ENCODE measurements around the gene NEGR1.
"Not testable (repeated sequence)": the region's sequence is repeated elsewhere in the genome, so short reads cannot be mapped to it uniquely, and the experiment has no call there.

Gene NEGR1

DNA sequence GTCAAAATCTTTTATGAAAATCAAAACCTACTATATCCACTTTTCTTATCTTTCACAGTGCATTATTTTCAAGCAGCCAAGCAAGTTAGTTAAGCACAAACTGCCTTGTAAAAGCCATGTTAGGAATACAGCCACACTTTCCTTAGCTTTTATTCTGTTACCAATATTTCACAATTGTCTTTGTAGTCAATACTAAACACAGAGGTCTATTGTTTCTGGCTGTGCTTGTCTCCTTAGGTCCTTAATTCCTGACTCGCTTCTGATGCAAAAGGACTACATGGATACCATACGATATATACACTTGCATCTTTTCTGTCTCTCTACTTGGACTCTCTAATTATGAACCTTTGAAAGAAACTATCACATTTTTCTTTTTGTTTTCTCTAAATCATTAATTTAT lies 331.8 kb downstream of the NEGR1 start:
- DNase-seq = peak in 1 of 58 donors; percentile 25

GRCh38 chr1:71949681-71950080 lies 332.7 kb downstream of the NEGR1 start:
- no peak for DNase-seq

GRCh38 chr1:71948561-71948960 lies 333.8 kb downstream of the NEGR1 start:
- peak in 2 of 58 donors; percentile 1 to 6 for DNase-seq

DNA sequence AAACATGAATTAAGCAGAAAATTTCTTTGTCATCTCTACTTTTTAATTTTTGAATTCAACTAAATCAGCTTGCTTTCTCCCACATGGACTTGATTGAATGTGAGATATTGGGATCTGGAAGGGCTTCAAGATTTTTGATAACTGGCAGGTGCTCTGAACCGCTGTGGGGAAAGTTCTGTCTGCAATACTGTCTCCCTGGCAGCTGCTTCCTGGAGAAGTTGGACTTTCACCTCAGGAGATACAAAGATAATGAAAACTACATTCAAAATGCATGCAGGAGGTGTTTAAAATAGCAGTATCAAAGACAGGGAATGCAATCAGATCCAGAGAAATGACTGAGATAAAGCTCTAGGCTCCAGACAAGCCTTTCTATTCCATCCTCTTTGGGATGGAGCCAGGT lies 338.3 kb downstream of the NEGR1 start:
- DNase-seq = no peak

DNA sequence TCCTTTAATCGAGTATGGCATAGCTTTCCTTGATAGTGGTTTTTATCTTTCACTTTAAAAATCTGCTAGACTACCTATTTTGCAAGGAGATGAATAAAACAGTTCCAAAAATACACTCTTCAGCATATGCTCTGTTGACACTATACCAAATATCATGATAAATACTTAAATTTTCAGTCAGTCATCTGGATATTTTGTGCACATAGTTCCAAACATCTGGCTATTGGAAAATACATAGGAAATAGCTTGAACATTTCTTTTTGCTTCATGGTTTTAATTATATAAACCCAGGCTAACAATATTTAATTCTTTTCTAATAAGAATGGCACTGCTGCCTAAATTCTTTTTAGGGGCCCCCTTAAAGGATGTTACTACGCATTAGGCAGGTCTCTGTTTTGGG lies 342.1 kb downstream of the NEGR1 start:
- DNase-seq = no peak

GRCh38 chr1:71930511-71930910 lies 351.8 kb downstream of the NEGR1 start:
- no peak for DNase-seq

GRCh38 chr1:71921935-71922559 lies 360.3 kb downstream of the NEGR1 start:
- no peak for DNase-seq

GRCh38 chr1:71921204-71921603 lies 361.1 kb downstream of the NEGR1 start:
- DNase-seq = no peak

DNA sequence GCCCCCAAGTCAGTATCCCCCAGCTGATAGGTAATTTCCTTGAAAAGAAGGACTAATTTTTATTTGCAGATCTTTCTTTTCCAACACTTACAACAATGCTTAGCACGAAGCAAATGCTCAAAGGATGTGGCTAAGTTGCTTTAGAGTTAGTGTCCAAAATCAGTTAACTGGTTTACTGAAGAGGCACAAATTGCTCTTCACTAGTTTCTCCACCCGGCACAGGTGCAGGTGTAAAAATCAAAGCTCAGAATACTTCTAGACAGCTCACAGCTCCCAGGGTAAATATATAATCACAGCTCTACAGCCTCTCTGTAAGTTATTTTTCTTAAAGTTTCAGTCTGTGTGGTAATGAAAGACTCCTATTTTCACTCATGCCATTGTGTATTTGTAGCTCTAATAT lies 361.8 kb downstream of the NEGR1 start:
- no peak for DNase-seq

- no peak for DNase-seq
Measured at GRCh38 chr1:71919811-71920509, 362.4 kb downstream of the NEGR1 start.

GRCh38 chr1:71918630-71919029 lies 363.7 kb downstream of the NEGR1 start:
- DNase-seq = no peak

DNA sequence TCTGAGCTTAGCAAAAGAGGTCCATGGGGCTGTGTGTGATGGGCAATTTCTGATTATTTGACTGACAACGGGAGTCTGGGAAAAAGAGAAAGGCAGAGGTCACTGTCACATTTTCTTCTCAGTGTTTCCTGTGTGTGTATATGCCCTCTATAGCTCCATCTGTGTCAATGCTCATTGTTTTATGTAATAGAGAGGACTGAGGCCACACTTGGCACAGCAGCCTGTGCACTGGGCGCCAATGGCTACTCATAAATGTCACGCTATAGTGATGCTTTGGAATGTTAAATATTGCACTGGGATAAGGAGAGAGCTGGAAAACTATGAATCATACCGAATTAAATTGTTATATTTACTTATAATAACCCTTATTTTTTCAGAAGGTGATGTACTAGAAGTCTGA lies 365.4 kb downstream of the NEGR1 start:
- no peak for DNase-seq

GRCh38 chr1:71914626-71915025 lies 367.7 kb downstream of the NEGR1 start:
- DNase-seq = no peak

DNA sequence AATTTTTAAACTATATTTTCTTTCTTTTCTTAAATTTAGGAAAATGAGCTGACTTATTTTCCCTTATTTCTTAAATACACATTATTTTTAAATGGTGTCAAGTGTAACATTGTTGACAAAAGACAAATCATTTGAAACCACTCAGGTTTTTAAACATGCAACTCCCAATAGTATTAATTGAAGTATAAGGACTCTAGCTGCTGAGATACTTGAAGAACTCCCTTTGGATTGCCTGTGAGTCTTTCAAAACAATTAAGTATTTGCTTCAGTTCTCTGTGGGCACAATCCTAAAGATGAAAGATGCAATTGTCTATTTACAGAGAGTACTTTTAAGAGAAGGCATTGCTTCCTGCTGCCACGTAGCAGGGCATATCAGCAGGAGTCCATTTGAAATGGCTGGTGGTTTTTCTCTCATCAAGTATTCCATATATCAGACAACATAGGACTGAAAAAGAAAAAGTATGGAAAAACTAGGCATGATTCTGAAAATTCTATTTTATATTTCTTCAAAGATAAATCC lies 373.4 kb downstream of the NEGR1 start:
- DNase-seq = no peak

DNA sequence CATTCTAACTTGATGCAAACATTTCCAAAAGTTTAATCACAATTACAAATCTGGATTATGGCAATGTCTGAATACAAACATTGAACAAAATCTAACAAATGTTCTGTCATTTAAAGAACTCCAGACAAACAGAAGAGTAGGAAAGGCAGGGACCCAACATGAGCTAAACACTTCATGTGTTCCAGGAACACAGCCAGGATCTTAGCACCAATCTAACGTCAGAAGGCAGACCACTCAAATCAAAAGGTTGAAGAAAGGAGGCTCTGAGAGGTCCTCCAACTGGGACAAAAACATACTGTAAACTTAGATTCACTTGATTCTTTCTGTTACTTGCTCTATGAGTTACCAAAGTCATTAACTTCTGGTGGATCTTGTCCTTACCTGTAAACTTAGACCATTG lies 374.0 kb downstream of the NEGR1 start:
- DNase-seq = no peak

DNA sequence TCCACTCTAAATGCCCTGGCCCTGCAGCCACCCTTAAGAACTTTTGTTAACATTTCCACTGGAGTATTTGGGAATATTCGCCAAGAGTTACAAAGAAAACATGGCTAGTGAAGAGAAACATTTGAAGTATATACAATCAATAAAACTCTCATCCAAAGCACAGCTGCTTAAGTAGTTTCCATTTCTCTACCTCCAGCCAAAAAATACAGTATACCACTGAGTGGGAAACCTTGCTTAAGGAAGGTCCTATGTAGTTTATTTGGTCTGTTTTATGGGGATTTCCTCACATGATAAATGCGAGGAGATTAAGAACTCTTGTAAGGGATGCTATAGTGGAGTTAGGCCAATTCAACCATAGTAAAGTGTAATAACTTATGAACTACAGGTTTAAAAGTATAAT lies 382.5 kb downstream of the NEGR1 start:
- DNase-seq = no peak

- DNase-seq = not testable (repeated sequence)
Measured at GRCh38 chr1:71888166-71888565, 394.2 kb downstream of the NEGR1 start.

DNA sequence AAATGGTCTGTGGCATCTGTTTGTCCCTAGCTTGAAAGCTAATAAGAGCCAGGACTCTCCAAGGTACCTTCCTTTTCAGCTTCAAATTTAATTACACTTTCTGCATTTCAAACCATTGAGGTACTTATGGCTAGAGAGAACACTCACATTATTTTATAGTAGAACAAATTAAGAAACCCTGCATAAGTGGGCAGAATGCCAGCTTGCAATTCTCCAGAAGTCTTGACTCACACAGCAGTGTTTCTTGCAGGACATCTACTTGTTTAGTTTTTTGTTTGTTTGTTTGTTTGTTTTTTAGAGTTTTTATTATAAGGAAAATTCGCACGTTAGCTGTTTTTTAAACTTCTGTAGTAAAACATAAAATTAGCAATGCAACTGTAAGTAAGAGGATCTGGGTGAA lies 397.2 kb downstream of the NEGR1 start:
- no peak for DNase-seq

DNA sequence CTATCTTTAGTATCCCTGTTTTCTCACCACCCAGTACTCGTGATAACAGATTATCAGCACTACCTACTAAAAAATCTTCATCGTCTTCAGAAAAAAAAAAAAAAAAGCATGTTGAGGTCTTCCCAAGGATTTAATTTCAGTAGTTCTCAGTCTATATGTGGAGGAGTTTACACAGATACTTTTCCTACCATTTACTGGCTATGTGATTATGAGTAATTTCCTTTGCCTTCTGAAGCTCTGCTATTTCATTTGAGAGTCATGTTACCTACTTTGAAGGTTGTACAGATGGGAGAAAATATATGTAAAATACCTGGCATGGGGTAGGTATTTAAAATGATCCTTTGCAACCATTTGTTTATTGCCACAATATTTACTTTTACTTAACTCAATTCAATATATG lies 399.7 kb downstream of the NEGR1 start:
- DNase-seq = no peak

DNA sequence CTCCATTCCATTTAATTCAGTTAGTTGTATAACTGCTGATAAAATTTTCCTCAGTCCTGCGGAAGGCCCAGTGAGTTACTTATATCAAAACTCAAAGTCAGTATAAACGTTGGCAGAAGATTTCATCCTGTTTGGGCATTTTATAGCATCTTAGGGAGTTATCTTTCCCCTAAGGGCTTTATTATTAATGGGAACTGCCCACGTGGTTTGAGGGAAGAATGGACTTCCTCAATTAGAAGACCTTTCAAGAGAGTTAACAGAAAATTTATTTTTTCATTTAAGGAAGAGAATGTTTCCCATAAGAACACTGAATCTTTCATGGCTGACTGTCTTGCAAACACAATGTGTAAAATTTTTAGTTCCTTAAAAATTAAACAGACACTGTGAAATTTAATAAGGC lies 400.1 kb downstream of the NEGR1 start:
- no peak for DNase-seq

DNA sequence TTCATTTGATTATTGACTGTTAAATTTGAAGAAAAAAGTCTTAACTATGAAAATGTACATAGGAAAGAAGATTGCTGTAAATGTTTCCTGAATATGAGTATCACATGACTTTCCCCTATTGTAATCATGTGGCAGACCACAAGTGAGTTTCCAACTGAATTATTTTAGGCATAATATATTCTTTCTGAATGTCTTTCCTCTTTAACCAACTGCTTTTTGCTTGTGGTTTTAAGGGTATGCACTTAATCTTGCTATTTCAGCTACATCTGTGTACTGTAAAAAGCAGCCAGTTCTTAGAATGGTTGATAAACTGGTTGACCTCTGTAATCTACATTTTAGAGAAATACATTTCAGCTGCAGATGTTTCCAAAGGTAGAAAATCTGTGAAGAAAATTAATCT lies 400.7 kb downstream of the NEGR1 start:
- DNase-seq = no peak

GRCh38 chr1:71869326-71869725 lies 413.0 kb downstream of the NEGR1 start:
- no peak for DNase-seq

DNA sequence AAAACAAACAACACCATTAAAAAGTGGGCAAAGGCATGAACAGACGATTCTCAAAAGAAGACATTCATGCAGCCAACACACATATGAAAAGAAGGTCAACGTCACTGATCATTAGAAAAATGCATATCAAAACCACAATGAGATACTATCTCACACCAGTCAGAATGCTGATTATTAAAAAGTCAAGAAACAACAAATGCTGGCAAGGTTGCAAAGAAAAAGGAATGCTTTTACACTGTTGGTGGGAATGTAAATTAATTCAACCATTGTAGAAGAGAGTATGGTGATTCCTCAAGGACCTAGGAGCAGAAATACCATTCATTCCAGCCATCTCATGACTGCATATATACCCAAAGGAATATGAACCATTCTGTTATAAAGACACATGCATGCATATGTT lies 419.6 kb downstream of the NEGR1 start:
- DNase-seq = no peak
